ENCODE measurements around the gene SOCS3.
"Not testable (repeated sequence)": the region's sequence is repeated elsewhere in the genome, so short reads cannot be mapped to it uniquely, and the experiment has no call there.

Gene SOCS3

GRCh38 chr17:78317794-78318400 is 42.0 kb downstream of the SOCS3 start:
- no peak for DNase-seq
- in situ Hi-C loops (cut with MboI; ENCODE audit: low pct_unique_long_range_greater_than_20kb, low sequenced_read_pairs), result no loop called here

GRCh38 chr17:78316867-78317789 is 42.7 kb downstream of the SOCS3 start:
- DNase-seq, result peak; percentile 59
- in situ Hi-C loops (cut with MboI; ENCODE audit: low pct_unique_long_range_greater_than_20kb, low sequenced_read_pairs), result no loop called here

GRCh38 chr17:78316115-78316866 is 43.6 kb downstream of the SOCS3 start:
- in situ Hi-C loops (cut with MboI; ENCODE audit: low pct_unique_long_range_greater_than_20kb, low sequenced_read_pairs), result no loop called here
- no peak for DNase-seq

GRCh38 chr17:78315355-78316114 is 44.3 kb downstream of the SOCS3 start:
- in situ Hi-C loops (cut with MboI; ENCODE audit: low pct_unique_long_range_greater_than_20kb, low sequenced_read_pairs), result no loop called here
- DNase-seq, result no peak

- in situ Hi-C loops (cut with MboI; ENCODE audit: low pct_unique_long_range_greater_than_20kb, low sequenced_read_pairs), result no loop called here
- DNase-seq, result no peak
These were observed 45.1 kb downstream of the SOCS3 start for GRCh38 chr17:78314683-78315354.

- in situ Hi-C loops (cut with MboI; ENCODE audit: low pct_unique_long_range_greater_than_20kb, low sequenced_read_pairs), result no loop called here
- DNase-seq, result peak; percentile 79
These were observed 45.9 kb downstream of the SOCS3 start for GRCh38 chr17:78313735-78314648.

- in situ Hi-C loops (cut with MboI; ENCODE audit: low pct_unique_long_range_greater_than_20kb, low sequenced_read_pairs); DNase-seq: not testable (repeated sequence)
These were observed 50.1 kb downstream of the SOCS3 start for GRCh38 chr17:78309659-78310255.

- DNase-seq, result no peak
These were observed 51.8 kb downstream of the SOCS3 start for GRCh38 chr17:78307887-78308638.

GRCh38 chr17:78306913-78307312 is 53.0 kb downstream of the SOCS3 start:
- in situ Hi-C loops (cut with MboI; ENCODE audit: low pct_unique_long_range_greater_than_20kb, low sequenced_read_pairs), result no loop called here
- DNase-seq, result peak; percentile 49

More at GRCh38 chr17:78307887-78308638, 51.8 kb downstream of the SOCS3 start:
- in situ Hi-C loops (cut with MboI; ENCODE audit: low pct_unique_long_range_greater_than_20kb, low sequenced_read_pairs), result no loop called here
